HL-60/S4 treated with phorbol 12-myristate 13-acetate at 8.2 ng/mL for 4 days and 3 days (cell line): ENCODE measurements around the gene FOS.
"Not testable (repeated sequence)": the region's sequence is repeated elsewhere in the genome, so short reads cannot be mapped to it uniquely, and the experiment has no call there.

Experiments
- in situ Hi-C: fragments of 300-500 bp; cut with MboI; formaldehyde crosslinking; loops from 2 replicates; pipeline ENCODE4 v1.15.0; 2022; ENCODE audit warnings: low sequenced_read_pairs

The FOS gene

GRCh38 chr14:75278422-75279152, at the start of gene FOS:
Gene FOS, plus strand, starts transcription at chr14:75278828. Its CDS starts 155 bp downstream, at chr14:75278983.
- in situ Hi-C loops: loop anchor here (25.0 kb wide), 1 partner anchor 141 kb away; the partner anchor contains the start of gene NEK9

GRCh38 chr14:75229661-75230139, 48.9 kb upstream of the FOS start:
- in situ Hi-C loops: no loop called here

- in situ Hi-C loops: no loop called here
These were observed 48.4 kb upstream of the FOS start for GRCh38 chr14:75230140-75230792.

- in situ Hi-C loops: no loop called here
These were observed 47.3 kb upstream of the FOS start for GRCh38 chr14:75231320-75231719.

- in situ Hi-C loops: no loop called here
These were observed 46.4 kb upstream of the FOS start for GRCh38 chr14:75232191-75232590.

- in situ Hi-C loops: no loop called here
These were observed 46.0 kb upstream of the FOS start for GRCh38 chr14:75232597-75232996.

- in situ Hi-C loops: no loop called here
These were observed 44.2 kb upstream of the FOS start for GRCh38 chr14:75234173-75235115.

- in situ Hi-C loops: not testable (repeated sequence)
These were observed 43.4 kb upstream of the FOS start for GRCh38 chr14:75235198-75235597.

GRCh38 chr14:75236467-75236866, 42.2 kb upstream of the FOS start:
- in situ Hi-C loops: no loop called here

- in situ Hi-C loops: no loop called here
These were observed 41.7 kb upstream of the FOS start for GRCh38 chr14:75236901-75237419.

GRCh38 chr14:75238756-75239455, 39.7 kb upstream of the FOS start:
- in situ Hi-C loops: no loop called here

GRCh38 chr14:75240781-75241180, 37.8 kb upstream of the FOS start:
- in situ Hi-C loops: no loop called here

- in situ Hi-C loops: no loop called here
These were observed 35.9 kb upstream of the FOS start for GRCh38 chr14:75242546-75243273.

GRCh38 chr14:75244121-75244520, 34.5 kb upstream of the FOS start:
- in situ Hi-C loops: no loop called here

- in situ Hi-C loops: no loop called here
These were observed 31.9 kb upstream of the FOS start for GRCh38 chr14:75246546-75247285.

- in situ Hi-C loops: no loop called here
These were observed 31.2 kb upstream of the FOS start for GRCh38 chr14:75247286-75247922.

GRCh38 chr14:75247939-75248338, 30.7 kb upstream of the FOS start:
- in situ Hi-C loops: no loop called here

GRCh38 chr14:75249251-75249957, 29.2 kb upstream of the FOS start:
- in situ Hi-C loops: no loop called here
